Activated naive CD4-positive, alpha-beta T cell treated with anti-CD3 and anti-CD28 coated beads, Interleukin-2, amount 10 ng/mL, durations not matched to agents 7 days and 5 days (primary cell): ENCODE results near the gene CDH22.

Experiments
- CTCF ChIA-PET: fragments of 350-600 bp; sonication (Branson Sonifier 250); formaldehyde crosslinking; loops from one replicate; lab custom pipeline; 2021; ENCODE audit warnings: antibody characterized with exemption; lab: Charles Lee
- DNase-seq: peaks from one replicate; pipeline ENCODE4 v3.0.0-alpha.2; 2020
- H3K27ac Mint-ChIP-seq: one replicate; pipeline ENCODE4 v1.8.0; 2021; ENCODE audit warnings: mild to moderate bottlenecking, moderate library complexity, mixed read lengths
- H3K27me3 Mint-ChIP-seq: one replicate; pipeline ENCODE4 v1.8.0; 2021; ENCODE audit warnings: mild to moderate bottlenecking, mixed read lengths
- H3K36me3 Mint-ChIP-seq: one replicate; pipeline ENCODE4 v1.8.0; 2021; ENCODE audit warnings: mixed read lengths
- H3K4me1 Mint-ChIP-seq: one replicate; pipeline ENCODE4 v1.8.0; 2021; ENCODE audit warnings: mixed read lengths
- H3K4me3 Mint-ChIP-seq: one replicate; pipeline ENCODE4 v1.8.0; 2021; ENCODE audit warnings: mild to moderate bottlenecking, moderate library complexity, mixed read lengths
- H3K9me3 Mint-ChIP-seq: one replicate; pipeline ENCODE4 v1.8.0; 2021; ENCODE audit warnings: mixed read lengths

Gene CDH22

DNA sequence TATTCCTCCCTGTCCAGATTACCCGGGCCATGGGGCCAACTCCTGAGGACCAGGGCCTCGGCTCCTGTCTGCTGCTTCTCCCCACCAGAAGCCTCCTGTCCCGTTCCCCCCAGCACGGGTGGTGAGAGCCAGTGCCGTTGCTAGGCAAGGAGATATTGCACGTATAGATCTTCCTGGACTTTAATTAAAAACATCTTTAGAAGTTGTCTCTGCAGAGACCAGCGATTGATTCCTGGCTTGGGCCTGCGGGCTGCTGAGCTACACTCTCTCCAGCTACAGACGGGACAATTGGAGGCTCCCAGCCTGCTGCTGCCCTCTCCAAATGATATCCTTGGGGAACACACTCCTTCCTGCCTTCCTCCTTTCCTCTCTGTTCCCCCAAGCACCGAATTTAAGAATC, 74.6 kb downstream of the CDH22 start:
- no peak for DNase-seq
- Mint-ChIP-seq H3K27me3 (peaks cover 20% of the 10 kb centered on the region), H3K4me3 (no peak overlapping the region), H3K36me3 (no peaks in the 10 kb centered on the region), H3K4me1 (no peaks in the 10 kb centered on the region), H3K27ac (no peak overlapping the region), H3K9me3 (no peaks in the 10 kb centered on the region)
- CTCF ChIA-PET = no interaction called here

DNA sequence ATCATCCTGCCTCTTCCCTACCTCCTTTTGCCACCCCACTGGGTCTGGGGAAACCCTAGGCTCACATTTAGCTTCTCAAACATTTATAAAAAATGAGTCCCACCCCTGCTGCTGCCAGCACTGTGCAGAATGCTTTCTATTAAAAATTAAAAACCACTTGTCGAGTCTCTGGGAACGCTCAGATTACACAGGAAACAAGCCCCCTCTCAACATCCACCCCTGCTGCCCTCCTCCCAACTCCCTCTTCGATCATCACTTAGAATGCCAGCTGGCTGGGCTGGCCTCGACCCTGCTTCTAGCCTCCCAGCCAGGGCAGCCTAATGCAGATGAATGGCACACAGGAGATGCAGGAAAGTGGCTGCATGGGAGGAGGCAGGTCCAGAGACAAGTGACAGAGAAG, 75.8 kb downstream of the CDH22 start:
- CTCF ChIA-PET = no interaction called here
- no peak overlapping the region for H3K27ac Mint-ChIP-seq
- no peak overlapping the region for H3K4me3 Mint-ChIP-seq
- H3K4me1 Mint-ChIP-seq = no peaks in the 10 kb centered on the region
- DNase-seq = no peak
- H3K27me3 Mint-ChIP-seq = peaks cover 14% of the 10 kb centered on the region
- H3K36me3 Mint-ChIP-seq = no peaks in the 10 kb centered on the region
- H3K9me3 Mint-ChIP-seq = no peaks in the 10 kb centered on the region

DNA sequence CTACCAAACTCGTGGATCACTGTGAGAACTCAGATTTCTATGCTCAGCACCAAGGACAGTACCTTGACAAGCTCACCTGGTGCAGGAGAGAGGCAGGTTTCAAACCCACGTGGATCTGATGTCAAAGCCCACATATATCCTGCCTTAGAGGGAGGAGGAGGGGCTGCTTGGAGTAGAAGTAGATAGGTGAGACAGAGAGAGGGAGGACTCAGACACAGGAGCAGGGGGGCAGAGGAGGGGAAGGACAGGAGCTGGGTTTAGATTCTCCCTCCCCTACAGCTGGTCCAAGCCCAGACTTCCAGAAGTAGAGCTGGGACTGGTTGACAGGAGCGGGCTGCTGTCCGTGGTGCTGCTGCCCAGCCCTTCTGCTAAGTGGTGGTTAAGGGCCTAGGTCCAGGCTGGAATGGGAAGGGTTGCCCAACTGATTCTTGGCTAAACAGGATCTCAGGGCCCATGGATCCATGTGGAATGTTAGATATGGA, 77.5 kb downstream of the CDH22 start:
- Mint-ChIP-seq H3K9me3 (no peaks in the 10 kb centered on the region), H3K36me3 (no peaks in the 10 kb centered on the region), H3K27ac (no peak overlapping the region), H3K4me3 (no peak overlapping the region), H3K4me1 (no peaks in the 10 kb centered on the region), H3K27me3 (peaks cover 19% of the 10 kb centered on the region)
- CTCF ChIA-PET = no interaction called here
- DNase-seq = no peak

DNA sequence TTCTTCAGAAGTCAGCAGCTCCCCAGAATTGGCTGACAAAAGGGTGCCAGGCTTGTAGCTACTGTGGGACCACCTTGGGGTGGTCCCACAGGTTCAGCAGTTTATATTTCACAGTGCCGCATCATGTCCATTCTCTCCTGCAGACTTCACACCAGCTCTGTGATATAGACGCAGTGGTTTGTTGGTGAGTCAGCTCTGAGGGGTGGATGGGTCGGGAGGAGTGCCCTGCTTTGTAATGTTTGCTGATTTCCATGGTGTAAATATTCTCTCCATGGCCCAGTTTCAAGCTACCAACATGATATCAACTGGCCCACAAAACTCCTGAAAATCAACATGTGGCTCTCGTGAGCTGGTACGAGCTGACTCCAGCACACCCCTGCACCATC, 78.2 kb downstream of the CDH22 start:
- Mint-ChIP-seq H3K9me3 (no peaks in the 10 kb centered on the region), H3K36me3 (no peaks in the 10 kb centered on the region), H3K27ac (no peak overlapping the region), H3K27me3 (peaks cover 16% of the 10 kb centered on the region), H3K4me3 (no peak overlapping the region), H3K4me1 (no peaks in the 10 kb centered on the region)
- no peak for DNase-seq
- CTCF ChIA-PET = no interaction called here

DNA sequence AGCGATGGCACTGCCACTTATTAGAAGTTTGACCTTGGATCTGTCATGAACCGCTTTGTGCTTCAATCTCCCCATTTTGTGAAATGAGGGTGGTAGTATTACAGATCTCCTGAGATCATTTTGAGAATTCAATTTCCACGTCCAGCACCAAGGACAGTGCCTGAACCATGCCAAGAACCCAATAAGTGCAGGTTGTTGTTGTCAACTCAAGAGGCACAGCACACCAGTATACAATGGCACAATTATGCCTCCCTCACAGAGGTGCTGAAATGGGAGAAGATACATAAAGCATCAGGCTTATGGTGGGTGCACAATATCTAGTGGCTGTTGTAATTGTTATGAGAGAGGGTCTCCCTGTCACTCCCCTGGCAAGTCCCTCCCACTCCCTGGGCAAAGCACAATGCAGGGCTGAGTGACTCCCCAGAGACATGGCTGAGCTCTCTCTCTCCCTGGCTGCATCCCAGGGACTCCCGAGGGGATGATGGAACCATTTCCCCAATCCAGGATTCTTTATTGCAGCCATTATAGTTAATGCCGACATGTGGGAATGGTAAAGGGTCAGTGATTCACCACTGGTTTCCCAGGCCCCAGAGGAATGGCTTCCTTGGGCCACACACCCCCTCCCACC, 78.7 kb downstream of the CDH22 start:
- Mint-ChIP-seq H3K9me3 (no peaks in the 10 kb centered on the region), H3K27me3 (peaks cover 17% of the 10 kb centered on the region), H3K27ac (no peak overlapping the region), H3K4me3 (no peak overlapping the region), H3K4me1 (no peaks in the 10 kb centered on the region), H3K36me3 (no peaks in the 10 kb centered on the region)
- DNase-seq = no peak
- CTCF ChIA-PET = no interaction called here

GRCh38 chr20:46228670-46229069, 79.6 kb downstream of the CDH22 start:
- Mint-ChIP-seq H3K4me3 (no peak overlapping the region), H3K36me3 (no peaks in the 10 kb centered on the region), H3K27ac (no peak overlapping the region), H3K9me3 (no peaks in the 10 kb centered on the region), H3K27me3 (peaks cover 22% of the 10 kb centered on the region), H3K4me1 (no peaks in the 10 kb centered on the region)
- CTCF ChIA-PET = no interaction called here
- DNase-seq = no peak

DNA sequence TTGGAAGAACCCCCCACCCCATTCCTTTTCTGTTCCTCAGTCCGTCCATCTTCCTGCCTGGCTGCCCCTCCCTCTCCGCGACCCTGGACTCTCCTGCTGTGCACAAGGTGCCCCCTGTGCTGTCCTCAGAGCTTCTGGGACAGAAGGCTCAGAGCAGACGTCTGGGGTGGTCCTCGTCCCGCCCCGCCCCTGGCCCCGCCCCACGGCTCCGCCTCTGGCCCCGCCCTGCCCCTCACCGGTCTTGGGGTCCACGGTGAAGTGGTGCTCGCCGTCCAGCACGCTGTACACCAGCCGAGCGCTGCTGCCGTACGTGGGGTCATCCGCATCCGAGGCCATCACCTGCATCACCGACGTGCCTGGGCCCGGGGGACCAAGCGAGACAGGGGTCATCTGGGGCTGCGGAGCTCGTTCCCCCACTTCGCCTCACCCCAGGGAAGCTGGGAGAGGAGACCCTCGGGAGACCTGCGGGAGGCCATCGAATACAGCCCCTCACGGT, 81.0 kb downstream of the CDH22 start:
- DNase-seq = no peak
- Mint-ChIP-seq H3K36me3 (no peaks in the 10 kb centered on the region), H3K9me3 (no peaks in the 10 kb centered on the region), H3K4me3 (no peak overlapping the region), H3K27ac (no peak overlapping the region), H3K4me1 (no peaks in the 10 kb centered on the region), H3K27me3 (peaks cover 31% of the 10 kb centered on the region)
- CTCF ChIA-PET = no interaction called here

DNA sequence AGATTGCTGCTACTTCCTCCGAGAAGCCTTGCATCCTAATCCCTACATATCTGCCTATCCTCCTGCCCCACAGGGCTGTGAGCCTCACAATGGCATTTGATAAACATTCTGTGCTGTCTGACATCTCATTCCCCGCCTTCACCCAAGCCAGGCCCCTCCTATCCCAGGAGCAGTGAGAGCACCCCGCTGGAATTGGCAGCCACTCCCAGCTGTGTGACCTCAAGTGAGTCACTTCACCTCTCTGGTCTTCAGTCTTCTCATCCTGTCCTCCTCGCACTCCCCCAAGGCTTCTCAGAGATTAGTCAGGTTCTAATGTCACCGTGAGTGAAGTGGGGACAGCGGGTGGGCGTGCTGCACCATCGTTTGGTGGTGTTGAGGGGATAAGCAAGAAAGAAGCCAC, 81.7 kb downstream of the CDH22 start:
- DNase-seq = no peak
- H3K4me3 Mint-ChIP-seq = no peak overlapping the region
- H3K27ac Mint-ChIP-seq = no peak overlapping the region
- H3K36me3 Mint-ChIP-seq = no peaks in the 10 kb centered on the region
- no peaks in the 10 kb centered on the region for H3K4me1 Mint-ChIP-seq
- peaks cover 27% of the 10 kb centered on the region for H3K27me3 Mint-ChIP-seq
- CTCF ChIA-PET = no interaction called here
- H3K9me3 Mint-ChIP-seq = no peaks in the 10 kb centered on the region

DNA sequence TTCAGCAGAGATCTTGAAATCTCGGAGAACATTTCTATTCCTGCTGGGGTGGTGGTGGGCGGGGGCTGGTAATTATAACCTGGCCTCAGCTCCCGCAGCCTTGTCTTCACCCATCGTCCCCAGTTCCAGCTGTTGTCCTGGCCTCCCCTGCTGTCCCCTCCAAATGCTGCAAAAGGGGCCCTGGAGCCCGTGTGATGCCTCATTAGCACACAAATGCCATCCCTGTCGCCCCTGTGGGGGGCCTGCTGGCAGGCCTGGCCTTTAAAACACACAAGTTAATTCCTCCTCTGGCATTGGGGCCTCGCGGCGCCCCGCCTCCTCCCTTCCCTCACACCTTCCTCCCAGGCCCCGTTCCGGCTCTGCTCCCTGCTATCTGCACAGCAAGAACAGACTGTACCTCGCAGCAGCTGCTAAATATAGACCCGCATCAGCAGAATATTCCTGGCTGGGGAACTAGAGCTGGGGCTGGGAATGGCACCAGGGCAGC, 85.7 kb downstream of the CDH22 start:
- H3K4me3 Mint-ChIP-seq = no peak overlapping the region
- H3K27me3 Mint-ChIP-seq = peaks cover 27% of the 10 kb centered on the region
- H3K27ac Mint-ChIP-seq = no peak overlapping the region
- CTCF ChIA-PET = no interaction called here
- no peak for DNase-seq
- no peaks in the 10 kb centered on the region for H3K36me3 Mint-ChIP-seq
- no peaks in the 10 kb centered on the region for H3K4me1 Mint-ChIP-seq
- H3K9me3 Mint-ChIP-seq = no peaks in the 10 kb centered on the region

DNA sequence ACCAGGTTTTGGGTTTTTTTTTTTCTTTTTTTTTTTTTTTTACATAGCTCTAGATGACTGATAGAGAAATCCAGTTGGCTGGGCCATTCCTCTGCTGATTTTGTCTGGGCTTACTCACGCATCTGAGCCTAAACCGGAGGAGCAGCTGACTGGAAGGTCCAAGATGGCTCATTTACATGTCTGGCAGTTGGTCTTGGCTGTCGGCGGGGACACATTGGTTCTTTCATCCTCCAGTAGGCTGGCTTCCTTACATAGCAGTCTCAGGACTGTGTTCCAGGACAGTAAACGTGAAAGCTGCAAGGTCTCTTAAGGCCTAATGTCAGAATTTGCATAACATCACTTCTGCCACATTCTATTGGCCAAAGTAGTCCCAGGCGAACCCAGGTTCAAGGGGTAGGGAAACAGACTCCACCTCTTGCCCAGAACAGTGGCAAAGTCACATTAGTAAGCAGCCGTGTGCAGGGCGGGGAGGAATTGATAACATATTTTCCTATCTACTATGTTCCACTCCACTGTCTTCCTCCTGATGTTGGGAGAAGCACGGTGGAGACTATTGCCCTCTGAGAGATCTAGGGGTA, 87.0 kb downstream of the CDH22 start:
- Mint-ChIP-seq H3K27me3 (peaks cover 21% of the 10 kb centered on the region), H3K36me3 (no peaks in the 10 kb centered on the region), H3K9me3 (no peaks in the 10 kb centered on the region), H3K4me3 (no peak overlapping the region), H3K4me1 (no peaks in the 10 kb centered on the region), H3K27ac (no peak overlapping the region)
- no peak for DNase-seq
- CTCF ChIA-PET = no interaction called here

DNA sequence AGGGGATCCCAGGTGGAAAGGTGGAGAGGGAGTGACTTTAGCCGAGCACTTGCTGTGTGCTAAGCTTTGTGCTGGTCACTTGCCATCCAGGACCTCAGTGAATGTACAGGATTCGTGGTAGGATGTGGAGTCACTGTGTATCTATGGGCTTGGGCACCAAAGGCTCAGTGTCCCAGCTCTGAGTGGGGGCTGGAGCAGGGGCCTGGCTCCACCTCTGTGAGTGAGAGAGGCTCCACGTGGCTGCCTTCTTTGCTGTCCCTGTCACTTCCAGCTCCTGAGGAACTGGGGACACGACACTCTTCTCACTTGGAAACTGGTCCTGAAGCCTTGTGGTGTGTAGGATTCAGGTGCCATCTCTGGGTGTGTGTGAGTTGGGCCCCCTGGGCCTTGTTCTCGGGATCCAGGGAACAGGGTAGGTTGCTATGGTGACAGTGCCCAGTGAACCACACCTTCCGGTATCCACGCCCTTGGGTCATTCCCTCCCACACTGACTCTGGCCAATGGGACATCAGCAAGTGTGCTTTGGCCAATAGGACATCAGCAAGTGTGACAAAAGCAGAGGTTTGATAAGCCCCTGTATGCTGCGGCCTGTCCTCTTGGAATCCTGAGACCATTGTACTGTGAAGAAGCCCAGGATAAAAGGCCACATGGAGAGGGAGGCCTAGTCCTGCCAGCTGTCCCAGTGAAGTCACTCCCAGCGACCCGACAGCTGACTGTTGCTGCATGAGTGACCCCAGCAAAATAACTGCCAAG, 87.7 kb downstream of the CDH22 start:
- CTCF ChIA-PET = no interaction called here
- no peak for DNase-seq
- Mint-ChIP-seq H3K27me3 (peaks cover 15% of the 10 kb centered on the region), H3K27ac (no peak overlapping the region), H3K9me3 (no peaks in the 10 kb centered on the region), H3K36me3 (no peaks in the 10 kb centered on the region), H3K4me3 (no peak overlapping the region), H3K4me1 (no peaks in the 10 kb centered on the region)

GRCh38 chr20:46219920-46220319, 88.4 kb downstream of the CDH22 start:
- CTCF ChIA-PET = no interaction called here
- H3K27me3 Mint-ChIP-seq = peaks cover 15% of the 10 kb centered on the region
- H3K36me3 Mint-ChIP-seq = no peaks in the 10 kb centered on the region
- H3K4me1 Mint-ChIP-seq = no peaks in the 10 kb centered on the region
- no peak overlapping the region for H3K27ac Mint-ChIP-seq
- no peaks in the 10 kb centered on the region for H3K9me3 Mint-ChIP-seq
- DNase-seq = no peak
- no peak overlapping the region for H3K4me3 Mint-ChIP-seq

- Mint-ChIP-seq H3K9me3 (no peaks in the 10 kb centered on the region), H3K4me3 (no peak overlapping the region), H3K27me3 (peaks cover 15% of the 10 kb centered on the region), H3K27ac (no peak overlapping the region), H3K36me3 (no peaks in the 10 kb centered on the region), H3K4me1 (no peaks in the 10 kb centered on the region)
- no peak for DNase-seq
- CTCF ChIA-PET = no interaction called here
Observed at GRCh38 chr20:46219190-46219589, 89.1 kb downstream of the CDH22 start.

- no peak for DNase-seq
- H3K4me1 Mint-ChIP-seq = no peaks in the 10 kb centered on the region
- H3K36me3 Mint-ChIP-seq = no peaks in the 10 kb centered on the region
- CTCF ChIA-PET = no interaction called here
- H3K4me3 Mint-ChIP-seq = no peak overlapping the region
- H3K9me3 Mint-ChIP-seq = no peaks in the 10 kb centered on the region
- peaks cover 16% of the 10 kb centered on the region for H3K27me3 Mint-ChIP-seq
- no peak overlapping the region for H3K27ac Mint-ChIP-seq
Observed at GRCh38 chr20:46218656-46219055, 89.6 kb downstream of the CDH22 start.

DNA sequence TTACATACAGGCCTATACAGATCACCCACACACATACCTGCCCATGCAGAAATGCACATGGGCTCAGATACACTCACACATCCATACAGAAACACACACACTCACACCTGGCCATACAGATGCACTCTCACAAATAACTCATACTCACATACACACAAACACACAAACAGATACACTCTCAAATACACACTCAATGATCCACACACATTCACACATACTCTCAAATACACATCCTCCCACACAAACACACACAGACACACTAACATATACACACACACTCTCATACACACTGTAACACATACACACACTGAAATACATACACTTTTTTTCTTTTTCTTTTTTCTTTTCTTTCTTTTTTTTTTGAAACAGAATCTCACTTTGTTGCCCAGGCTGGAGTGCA, 90.7 kb downstream of the CDH22 start:
- no peak overlapping the region for H3K4me3 Mint-ChIP-seq
- no peaks in the 10 kb centered on the region for H3K9me3 Mint-ChIP-seq
- no peaks in the 10 kb centered on the region for H3K4me1 Mint-ChIP-seq
- H3K27me3 Mint-ChIP-seq = peaks cover 8% of the 10 kb centered on the region
- DNase-seq = no peak
- no peaks in the 10 kb centered on the region for H3K36me3 Mint-ChIP-seq
- H3K27ac Mint-ChIP-seq = no peak overlapping the region
- CTCF ChIA-PET = no interaction called here
